HG03354 (cell line): ENCODE measurements around the gene SSC5D.
A peak's percentile ranks its signal among the peaks of the same experiment; 100 is the strongest.
"Not testable (repeated sequence)": the region's sequence is repeated elsewhere in the genome, so short reads cannot be mapped to it uniquely, and the experiment has no call there.

ENCODE experiments used
- ATAC-seq: cut with Tn5 transposase; IDR thresholded peaks from one replicate; pipeline ENCODE4 v1.9.1; 2021; ENCODE audit warnings: mild to moderate bottlenecking; ENCODE audit not compliant: unreplicated experiment, poor library complexity, severe bottlenecking

The SSC5D gene

DNA sequence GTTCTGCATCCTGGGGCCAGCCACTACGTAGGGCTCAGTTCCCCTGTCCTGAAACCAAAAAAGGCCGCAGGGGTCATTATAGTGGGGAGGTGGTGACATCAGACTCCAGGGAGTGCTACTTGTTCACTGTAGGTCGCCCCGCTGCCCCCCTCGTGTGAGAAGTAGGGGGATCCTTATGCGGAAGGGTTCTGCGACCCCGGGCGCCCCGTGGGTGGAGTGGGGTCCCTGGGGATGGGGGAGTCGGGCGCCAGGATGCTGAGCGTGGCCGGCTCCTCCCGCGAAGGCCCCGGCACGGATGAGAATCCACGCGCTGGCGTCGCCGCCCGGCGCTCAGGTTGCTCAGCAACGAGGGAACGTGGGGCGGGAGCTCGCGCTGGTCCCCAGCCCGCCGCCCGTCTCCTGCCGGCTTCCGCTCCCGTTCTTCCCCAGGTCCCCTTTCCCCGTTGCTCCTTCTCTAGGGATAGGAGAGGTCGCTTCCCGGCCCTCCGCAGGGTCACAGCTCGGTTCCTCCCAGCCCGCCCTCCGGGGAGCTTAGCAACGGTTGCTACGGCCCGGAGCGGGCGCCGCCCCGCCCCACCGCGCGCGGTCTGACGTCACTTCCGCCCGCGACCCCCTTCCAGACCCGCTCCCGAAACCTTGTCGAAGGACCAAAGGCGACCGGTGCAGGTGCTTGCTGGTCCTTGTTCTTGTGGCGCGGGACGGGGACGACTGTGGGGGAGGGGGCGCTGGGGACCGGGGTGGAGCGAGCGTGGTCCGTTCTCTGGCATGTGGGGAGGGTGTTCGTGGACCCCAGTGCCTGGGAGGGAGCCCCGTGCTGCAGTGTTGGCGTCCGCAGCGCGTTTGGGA, 3.4 kb upstream of the SSC5D start, which contains the start of gene NAT14:
NAT14 (plus strand) TSS at position 596 of the 846 bp plus-strand sequence. CDS start 521 bp downstream, outside the sequence.
- peak; percentile 70 for ATAC-seq

DNA sequence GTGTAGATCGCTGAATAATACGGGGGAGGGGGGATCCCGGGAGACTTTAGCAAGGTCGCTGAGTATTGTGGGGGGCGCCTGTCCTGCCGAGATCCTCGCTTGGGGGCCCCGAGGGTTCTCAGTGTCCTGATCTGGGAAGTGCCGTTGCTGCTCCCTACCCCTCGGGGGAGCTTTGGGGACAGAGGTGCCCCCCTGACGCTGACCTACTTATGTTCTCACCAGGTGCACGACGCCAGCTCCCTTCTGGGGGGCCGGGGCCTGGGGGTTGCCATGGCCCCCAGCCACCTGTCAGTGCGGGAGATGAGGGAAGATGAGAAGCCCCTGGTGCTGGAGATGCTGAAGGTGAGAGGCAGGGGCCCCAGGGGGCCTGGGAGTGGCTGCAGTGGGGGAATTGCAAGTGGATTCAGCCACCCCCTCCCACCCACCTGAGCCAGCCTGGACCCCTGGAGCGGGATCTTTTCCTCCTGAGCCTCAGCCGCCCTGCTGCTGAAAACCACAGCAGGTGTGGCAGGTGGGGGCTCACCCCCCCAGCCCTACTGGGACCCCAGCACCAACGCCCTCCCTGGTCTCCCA, 2.7 kb upstream of the SSC5D start:
- no peak for ATAC-seq

DNA sequence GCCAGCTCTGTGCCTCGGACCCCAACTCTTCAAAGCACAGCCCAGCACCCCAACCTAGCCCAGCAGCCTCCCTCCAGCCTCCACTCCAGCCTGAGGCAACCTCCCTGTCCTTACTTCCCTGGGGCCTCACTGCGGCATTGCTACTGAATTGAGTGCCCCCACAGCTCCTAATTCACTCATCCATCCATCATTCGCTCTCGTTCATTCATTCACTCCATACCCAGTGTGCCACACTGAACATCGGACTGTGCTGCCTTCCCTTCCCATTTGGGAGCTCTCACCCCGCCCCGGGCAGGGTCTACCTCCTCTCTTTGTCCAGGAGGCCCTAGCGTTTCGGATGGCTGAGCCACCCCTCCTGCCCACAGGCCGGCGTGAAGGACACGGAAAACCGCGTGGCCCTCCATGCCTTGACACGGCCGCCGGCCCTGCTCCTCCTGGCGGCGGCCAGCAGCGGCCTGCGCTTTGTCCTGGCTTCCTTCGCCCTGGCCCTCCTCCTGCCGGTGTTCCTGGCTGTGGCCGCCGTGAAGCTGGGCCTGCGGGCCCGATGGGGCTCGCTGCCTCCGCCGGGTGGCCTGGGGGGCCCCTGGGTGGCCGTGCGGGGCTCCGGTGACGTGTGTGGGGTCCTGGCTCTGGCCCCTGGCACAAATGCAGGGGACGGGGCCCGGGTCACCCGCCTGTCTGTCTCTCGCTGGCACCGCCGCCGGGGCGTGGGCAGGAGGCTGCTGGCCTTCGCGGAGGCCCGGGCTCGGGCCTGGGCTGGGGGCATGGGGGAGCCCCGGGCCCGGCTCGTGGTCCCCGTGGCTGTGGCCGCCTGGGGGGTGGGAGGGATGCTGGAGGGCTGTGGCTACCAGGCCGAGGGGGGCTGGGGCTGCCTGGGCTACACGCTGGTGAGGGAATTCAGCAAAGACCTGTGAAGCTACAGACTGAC, 1.9 kb upstream of the SSC5D start:
- no peak for ATAC-seq

DNA sequence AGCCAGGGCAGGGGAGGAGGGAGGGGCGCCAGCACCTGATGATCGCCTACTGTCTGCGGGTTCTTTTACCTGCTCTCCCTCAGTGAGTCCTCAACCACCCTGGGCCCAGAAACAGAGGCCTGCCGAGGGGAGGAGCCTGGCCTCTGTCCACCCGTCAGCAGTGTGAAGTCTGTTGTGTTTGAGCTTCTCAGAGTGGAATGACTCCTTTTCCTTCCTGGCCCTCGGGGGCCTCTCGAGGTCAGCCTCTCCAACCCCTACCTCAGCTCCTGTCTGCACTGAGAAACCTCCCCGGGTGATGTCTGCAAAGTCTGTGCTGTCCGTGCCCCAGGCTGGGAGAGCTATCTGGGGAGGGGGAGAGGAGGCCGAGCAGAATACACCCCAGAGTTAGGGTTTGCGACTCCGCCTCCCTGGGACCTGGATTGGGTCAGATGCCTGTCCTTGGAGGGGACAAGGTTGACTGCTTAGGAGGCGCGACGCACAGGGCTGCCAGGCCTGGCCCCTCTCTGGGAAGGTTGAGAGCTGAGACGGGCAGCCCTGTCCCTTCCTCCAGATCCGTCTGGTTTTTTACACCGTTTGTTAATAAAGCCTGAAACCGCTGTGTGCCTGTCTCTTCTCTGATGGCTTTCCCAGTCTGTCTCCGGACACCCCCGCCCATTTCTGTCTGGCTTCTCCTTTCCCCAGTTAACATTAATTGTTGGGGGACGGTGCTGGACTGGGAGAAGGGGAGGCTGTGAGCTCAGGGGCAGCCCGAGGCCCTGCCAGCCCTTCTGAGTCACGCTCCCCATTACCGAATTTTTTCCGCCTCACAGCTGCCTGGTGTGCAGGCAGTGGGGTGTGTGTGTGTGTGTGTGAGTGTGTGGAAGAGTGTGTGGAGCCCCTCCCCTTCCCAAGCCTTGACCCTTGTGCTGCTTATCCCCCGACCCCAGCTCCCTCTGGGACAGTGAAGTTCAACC, 989 bp upstream of the SSC5D start:
- no peak for ATAC-seq

DNA sequence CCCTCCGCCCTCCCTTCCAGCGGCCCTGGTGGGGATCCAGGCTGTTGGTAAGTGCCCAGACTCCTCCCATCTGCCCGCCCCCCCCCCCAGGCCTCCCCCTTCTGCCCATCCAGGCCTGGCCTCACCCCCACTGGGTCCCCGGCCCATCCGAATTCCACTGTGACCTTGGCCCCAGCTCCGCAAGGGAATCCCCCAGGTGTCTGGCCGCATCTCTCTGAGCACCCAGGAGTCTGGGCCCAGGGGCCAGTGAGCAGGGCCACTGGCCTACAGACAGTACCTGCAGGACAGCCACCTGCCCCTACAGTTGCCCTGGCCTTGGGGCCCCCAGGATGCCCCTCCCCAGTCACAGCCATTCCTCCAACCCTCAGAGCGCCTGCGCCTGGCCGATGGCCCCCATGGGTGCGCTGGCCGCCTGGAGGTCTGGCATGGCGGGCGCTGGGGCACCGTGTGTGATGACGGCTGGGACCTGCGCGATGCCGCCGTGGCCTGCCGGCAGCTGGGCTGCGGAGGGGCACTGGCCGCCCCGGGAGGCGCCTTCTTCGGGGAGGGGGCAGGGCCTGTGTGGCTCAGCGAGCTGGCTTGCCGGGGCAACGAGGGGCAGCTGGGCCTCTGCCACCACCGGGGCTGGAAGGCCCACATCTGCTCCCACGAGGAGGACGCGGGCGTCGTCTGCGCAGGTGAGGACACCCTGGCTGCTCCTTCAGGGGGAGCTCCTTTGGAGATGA, 912 bp downstream of the SSC5D start:
- no peak for ATAC-seq

DNA sequence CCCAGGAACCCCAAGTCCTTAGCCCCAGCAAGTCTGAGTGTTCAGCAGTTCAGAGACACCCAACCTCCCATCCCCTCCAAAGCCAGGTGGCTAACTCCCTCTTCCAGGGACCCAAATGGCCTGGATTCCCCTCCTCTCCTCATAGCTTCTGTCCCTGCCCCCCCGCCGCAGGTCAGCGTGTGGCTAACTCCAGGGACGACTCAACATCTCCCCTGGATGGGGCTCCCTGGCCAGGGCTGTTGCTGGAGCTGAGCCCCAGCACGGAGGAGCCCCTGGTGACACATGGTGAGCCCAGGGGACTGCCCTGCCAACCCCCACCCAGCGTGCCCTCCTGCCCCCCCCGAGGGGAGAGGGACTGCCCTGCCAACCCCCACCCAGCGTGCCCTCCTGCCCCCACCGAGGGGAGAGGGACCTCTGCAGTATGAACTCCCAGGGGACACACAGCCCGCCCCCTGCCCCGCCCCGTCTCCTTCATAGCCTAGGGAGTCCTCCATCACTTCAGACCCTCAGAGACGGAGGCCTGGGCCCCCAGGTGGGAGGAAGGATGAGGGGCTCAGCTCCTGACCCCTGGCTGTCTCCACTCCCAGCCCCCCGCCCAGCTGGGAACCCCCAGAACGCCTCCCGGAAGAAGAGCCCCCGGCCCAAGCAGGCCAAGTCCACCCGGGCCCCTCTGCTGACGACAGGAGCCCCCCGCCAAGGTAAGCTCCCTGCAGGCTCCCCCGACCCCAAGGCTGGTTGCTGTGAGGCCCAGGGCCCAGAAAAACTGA, 1.7 kb downstream of the SSC5D start:
- ATAC-seq = no peak

DNA sequence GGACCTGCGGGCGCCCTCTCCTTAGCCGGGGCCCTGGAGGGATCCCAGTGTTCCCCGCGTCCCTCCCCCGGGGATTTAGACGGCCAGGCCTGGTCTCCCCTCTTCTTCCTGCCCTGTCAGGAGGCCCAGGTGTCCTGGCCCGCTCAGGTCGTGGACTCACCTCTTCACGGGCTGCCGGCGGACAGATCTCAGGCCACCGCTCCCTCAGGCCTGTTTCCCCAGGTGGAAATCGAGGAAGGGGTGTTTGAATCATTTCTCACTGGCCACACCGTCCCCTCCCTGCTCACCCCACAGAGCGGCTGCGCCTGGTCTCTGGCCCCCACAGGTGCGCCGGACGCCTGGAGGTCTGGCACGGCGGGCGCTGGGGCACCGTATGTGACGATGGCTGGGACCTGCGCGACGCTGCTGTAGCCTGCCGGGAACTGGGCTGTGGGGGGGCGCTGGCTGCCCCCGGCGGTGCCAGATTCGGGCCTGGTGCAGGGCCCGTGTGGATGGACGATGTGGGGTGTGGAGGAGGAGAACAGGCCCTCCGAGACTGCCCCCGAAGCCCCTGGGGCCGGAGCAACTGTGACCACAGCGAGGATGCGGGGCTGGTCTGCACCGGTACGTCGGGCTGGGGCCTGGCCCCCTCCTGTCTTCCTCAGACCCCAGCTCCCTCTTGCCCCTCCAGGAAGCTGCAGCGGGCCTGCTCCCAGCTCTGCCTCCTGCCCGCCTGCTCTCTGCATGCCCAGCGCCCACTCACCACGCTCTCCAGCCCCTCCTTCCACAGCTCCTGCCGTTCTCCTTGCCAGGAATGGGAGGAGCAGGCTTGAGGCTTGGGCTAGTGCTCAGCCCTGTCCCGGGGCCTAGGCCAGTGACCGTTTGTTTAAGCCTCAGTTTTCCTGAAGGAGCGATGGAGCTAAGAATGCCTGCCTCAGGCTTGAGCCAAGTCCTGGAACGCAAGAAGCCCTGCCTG, 2.5 kb downstream of the SSC5D start:
- no peak for ATAC-seq

DNA sequence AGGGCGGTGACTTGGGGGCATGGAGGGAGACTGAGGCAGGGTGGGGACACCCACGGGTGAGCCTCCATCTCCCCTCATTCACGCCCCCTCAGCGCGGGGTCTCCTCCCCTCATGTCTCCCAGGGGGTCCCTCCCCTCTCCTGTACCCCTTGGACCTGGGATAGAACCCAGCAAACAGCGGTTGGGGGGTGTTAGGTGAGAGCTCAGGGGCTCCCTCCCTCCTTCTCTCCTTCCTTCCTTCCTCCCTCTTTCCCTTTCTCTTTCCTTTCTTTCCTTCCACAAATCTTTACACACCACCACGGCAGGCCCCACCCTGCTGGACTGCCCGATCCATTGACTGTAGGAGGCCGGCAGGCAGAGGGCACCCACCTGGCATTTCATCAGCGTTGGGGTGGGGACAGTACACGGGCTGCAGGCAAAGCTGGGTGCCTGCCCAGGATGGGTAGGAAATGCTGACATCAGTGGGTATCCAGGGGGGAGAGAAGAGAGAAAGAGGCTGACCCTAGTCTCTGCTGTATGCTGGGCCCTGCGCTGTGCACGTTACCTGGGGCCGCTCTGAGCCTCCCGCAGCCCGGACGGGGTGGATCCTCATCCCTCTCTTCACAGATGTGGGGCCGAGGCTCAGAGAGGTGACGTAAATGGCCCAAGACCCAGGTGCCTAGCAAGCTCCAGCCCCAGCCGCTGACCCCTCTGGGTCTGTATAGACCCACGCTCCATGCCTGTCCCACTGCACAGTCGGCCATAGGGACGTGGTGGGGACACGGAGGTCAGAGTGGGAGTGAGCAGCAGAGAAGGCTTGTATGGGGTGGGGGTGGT, 3.5 kb downstream of the SSC5D start:
- no peak for ATAC-seq

DNA sequence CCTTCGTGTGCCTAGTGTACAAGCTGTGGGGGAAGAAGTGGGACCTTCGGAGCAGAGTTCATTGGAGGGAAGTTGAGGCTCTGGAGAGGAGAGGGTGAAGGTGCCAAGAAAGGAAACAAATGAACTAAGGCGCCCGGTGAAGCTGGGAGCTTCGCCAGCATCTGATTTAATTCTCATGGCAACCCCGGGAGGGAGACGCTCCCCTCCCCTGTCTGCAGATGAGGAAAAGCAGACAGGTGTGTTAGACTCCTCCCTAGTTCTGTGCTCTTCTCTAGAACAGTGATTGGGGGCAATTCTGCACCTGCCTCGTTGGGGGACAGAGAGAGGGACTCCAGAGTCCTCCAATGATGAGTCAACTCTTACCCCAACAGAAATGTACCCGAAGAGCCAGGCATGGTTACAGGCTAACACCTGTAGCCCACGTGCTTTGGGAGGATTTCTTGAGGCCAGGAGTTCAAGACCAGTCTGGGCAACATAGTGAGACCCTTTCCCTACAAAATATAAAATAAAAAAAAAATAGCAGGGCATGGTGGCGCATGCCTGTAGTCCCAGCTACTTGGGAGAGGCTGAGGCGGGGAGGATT, 4.2 kb downstream of the SSC5D start:
- no peak for ATAC-seq

DNA sequence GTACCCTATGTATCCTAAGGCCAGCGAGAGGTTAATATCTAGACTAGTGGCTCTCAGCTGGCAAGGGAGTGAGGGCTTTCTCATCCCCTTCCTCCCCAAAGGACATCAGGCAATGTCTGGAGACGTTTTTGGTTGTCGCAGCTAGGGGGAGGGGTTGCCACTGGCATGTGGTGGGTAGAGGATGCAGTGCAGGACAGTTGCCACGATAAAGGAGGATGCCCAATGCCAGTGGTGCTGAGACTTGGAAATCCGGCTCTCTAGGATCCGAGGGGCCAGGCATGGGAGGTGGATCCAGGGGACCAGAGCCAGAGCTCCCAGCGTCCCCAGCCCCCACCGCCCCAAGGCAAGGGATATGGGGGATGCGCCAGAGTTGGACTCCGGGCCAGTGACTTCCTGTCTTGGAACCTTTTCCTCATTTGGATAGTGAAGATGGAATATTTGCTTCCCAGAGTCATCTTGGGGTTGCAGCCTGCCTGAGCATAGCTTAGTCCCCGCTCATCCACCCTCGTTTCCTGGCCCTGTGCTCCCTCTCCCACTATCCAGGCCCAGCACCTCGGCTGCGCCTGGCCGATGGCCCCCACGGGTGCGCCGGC, 4.9 kb downstream of the SSC5D start:
- no peak for ATAC-seq

DNA sequence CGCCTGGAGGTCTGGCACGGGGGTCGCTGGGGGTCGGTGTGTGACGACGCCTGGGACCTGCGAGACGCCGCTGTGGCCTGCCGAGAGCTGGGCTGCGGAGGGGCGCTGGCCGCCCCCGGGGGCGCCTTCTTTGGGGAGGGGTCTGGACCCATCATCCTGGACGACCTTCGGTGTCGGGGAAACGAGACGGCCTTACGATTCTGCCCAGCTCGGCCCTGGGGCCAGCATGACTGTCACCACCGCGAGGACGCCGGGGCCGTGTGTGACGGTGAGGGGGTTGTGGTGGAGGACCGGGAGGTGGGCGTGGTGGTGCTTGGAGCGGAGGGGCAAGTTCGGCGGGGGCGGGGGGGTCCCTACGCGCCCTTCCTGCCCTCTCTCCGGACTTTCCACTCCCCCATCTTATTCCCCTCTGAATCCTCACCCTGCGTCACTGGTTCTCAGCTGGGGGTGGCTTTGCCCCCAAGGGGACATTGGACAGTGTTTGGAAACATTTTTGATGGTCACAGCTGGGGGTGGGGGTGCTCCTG, 5.5 kb downstream of the SSC5D start:
- ATAC-seq = no peak

DNA sequence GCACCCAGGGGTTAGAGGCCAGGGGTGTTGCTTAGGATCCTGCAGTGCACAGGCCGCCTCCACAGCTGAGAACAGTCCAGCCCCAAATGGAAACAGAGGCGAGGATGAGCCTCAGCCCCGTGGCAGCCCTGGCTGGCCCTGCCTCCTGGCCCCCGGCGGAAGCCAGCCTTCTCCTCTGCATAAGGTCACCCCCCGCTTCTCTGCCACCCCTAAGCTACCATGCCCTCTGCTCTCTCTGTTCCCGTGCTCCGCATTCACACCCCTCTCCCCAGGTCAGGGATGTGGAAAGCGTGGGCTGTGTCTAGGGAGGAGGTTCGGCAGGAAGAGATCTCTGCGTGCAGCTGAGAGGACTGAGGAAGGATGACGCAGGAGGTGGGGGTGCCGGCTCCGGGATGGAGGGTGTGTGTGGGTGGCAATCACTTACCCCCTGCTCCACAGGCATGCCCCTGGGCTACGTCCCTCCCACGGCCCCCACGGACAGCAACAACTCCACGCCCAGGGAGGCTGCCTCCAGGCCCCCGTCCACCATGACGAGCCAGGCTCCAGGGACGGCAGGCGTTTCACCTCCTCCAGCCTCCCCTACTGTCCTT, 6.0 kb downstream of the SSC5D start:
- no peak for ATAC-seq

DNA sequence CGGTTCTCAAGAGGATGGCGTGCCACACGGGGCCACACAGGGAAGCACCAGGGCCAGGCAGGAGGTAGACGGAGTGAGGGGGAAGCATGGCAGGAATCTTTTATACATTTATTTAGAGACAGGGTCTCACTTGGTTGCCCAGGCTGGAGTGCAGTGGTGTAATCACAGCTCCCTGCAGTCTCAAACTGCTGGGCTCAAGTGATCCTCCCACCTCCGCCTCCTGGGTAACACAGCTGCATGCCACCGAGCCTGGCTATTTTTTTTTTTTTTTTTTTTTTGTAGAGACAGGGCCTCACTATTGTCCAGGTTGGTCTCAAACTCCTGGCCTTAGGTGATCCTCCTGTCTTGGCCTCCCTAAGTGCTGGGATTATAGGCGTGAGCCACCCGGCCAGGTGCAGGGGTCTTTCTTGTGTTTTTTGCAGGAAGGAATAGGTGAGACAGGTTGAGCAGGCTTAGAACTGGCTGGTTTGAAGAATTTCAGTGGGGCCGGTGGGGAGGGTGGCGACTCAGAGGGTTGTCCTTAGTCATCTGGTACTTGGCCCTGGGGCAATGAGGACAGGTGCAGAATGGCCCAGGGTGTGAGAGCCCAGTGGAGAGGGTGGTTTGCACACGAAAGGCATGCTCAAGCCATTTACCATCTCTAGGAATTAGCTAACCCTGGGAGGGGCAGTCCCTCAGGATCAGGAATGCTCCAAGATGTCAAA, 7.6 kb downstream of the SSC5D start:
- ATAC-seq = no peak

DNA sequence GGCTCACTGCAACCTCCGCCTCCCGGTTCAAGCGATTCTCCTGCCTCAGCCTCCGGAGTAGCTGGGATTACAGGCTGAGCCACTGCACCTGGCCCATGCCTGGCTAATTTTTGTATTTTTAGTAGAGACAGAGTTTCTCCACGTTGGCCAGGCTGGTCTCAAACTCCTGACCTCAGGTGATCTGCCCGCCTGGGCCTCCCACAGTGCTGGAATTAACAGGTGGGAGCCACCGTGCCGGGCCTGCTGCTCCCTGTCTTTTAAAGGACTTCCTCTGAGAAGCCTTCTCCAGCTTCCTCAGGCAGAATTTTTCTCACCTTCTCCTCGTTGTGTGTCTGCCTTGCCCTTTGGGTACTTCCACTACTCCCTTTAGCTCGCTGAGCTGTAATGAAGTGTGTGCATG, 8.6 kb downstream of the SSC5D start:
- ATAC-seq = not testable (repeated sequence)
